IPS-NIHi11 (cell line): ENCODE data around the gene CNDP2.
A peak's percentile ranks its signal among the peaks of the same experiment; 100 is the strongest.
"Not testable (repeated sequence)": the region's sequence is repeated elsewhere in the genome, so short reads cannot be mapped to it uniquely, and the experiment has no call there.

Source experiments
- DNase-seq: peaks from one replicate; pipeline ENCODE4 v3.0.0; 2012; ENCODE audit warnings: mixed read lengths, low spot score

CNDP2 gene

GRCh38 chr18:74500774-74501173, 4.6 kb downstream of the CNDP2 start:
- DNase-seq, result not testable (repeated sequence)

GRCh38 chr18:74501386-74501785, 5.2 kb downstream of the CNDP2 start:
- no peak for DNase-seq

- DNase-seq, result no peak
These were observed 7.0 kb downstream of the CNDP2 start for GRCh38 chr18:74503137-74503536.

- no peak for DNase-seq
These were observed 9.6 kb downstream of the CNDP2 start for GRCh38 chr18:74505776-74506175.

- DNase-seq, result peak; percentile 55
These were observed 10.4 kb downstream of the CNDP2 start for GRCh38 chr18:74506448-74507084.

DNA sequence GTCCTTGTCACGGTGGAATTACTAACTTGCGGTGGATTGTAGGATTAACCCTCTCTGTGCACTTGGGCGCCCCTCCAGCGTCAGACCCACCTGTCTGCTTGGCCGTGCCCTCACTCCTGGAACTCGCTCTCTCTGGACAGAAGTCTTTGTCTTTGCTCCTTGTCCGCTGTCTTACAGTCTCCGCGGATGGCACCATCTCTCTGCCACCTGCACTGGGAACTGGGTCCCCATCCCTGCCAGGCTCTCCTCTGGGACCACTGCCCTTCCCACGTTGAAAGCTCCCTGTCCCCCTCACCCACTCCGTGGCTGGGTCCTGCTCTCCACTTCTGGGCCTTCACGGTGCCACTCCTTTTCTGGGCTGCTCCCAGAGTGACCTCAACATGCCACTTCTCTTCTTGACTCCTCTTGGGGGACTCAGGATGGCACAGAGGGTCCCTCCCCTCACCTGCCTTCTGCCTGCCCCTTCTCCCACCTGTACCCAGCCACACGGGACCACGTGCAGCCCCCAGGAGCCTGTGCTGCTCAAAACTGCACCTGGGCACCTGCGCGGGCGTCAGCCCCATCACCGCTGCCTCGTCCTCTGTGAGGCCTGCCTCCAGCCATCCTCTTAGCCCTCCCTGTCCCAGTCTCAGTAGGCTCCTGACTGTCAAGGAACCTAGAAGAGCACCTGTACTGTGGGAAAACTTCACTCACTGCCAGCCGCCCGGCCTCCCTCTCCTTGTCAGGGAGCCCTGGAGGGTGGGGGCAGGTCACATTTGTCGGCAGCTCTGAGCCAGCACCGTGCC, 11.1 kb downstream of the CNDP2 start:
- DNase-seq, result no peak

- DNase-seq, result no peak
These were observed 11.8 kb downstream of the CNDP2 start for GRCh38 chr18:74507927-74508326.

DNA sequence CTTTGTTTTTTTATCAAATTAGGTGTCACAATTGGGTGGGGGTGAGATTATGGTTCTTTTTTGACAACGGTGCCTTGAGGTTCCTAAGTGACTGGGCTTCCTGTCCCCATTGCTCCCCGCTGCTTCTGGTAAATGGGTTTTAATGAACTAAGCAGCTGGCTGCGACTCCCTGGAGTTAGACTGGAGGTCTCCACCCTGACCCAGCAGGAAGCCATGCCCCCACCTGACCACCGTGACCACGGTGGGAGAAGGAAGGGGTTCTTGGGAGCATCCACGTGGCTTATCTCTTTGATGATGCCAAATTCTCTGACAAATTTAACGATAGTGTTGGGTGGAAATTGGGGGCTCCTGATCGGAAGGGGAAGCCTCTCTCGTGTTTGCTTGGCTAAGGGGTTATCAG, 12.2 kb downstream of the CNDP2 start:
- DNase-seq, result no peak

DNA sequence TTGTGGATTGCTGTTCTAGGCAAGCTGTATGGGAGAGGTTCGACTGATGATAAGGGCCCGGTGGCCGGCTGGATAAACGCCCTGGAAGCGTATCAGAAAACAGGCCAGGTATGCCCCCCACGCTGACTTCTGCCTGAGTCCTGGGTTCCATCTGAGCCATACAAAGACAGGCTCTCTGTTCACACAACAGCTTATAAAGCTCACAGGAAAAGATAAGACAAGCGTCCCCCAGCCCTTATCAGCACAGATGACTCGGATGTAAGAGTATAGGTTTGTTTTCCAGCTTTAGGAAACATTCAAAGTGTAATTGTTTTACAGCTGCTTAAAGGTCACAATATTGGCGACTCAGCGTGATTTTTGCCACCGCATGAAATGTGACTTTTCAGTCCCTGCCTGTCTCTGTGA, 12.7 kb downstream of the CNDP2 start:
- DNase-seq, result no peak

- DNase-seq, result no peak
These were observed 13.9 kb downstream of the CNDP2 start for GRCh38 chr18:74509856-74510769.

- no peak for DNase-seq
These were observed 14.6 kb downstream of the CNDP2 start for GRCh38 chr18:74510770-74511095.

GRCh38 chr18:74511823-74512222, 15.7 kb downstream of the CNDP2 start:
- DNase-seq, result no peak

GRCh38 chr18:74512321-74513053, 16.3 kb downstream of the CNDP2 start:
- no peak for DNase-seq

DNA sequence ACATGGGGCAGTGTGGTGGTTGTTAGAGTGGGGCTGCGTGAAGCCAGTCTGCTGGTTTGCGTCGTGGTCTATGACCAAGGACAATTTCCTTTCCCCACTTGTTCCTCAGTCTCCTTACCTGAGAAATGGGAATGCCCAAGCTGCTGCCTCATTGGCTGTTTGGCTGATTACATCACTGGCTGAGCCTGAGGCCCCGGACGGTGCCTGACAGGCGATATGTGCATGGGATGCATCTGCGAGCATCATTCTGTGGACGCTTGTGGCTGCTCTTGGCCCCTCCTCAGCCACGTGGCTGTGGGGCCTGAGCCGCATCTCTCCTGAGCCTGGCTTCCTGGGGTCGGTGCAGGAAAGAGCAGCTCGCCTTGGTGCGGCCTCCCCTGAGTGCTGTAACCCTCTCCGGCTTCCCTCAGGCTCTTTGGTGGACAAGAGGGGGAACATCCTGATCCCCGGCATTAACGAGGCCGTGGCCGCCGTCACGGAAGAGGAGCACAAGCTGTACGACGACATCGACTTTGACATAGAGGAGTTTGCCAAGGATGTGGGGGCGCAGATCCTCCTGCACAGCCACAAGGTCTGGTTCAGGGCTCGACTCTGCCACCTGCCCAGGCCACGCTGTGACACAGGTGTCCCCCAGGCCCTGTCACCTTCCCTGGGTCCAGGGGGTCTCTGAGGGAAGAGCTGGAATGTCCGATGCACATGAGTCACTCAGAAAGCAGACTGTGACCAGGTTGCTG, 17.2 kb downstream of the CNDP2 start:
- no peak for DNase-seq

- DNase-seq, result no peak
These were observed 17.7 kb downstream of the CNDP2 start for GRCh38 chr18:74513883-74514205.

- no peak for DNase-seq
These were observed 18.8 kb downstream of the CNDP2 start for GRCh38 chr18:74514860-74515495.

- DNase-seq, result no peak
These were observed 19.6 kb downstream of the CNDP2 start for GRCh38 chr18:74515620-74516231.

GRCh38 chr18:74516271-74517235, 20.4 kb downstream of the CNDP2 start:
- DNase-seq, result no peak

DNA sequence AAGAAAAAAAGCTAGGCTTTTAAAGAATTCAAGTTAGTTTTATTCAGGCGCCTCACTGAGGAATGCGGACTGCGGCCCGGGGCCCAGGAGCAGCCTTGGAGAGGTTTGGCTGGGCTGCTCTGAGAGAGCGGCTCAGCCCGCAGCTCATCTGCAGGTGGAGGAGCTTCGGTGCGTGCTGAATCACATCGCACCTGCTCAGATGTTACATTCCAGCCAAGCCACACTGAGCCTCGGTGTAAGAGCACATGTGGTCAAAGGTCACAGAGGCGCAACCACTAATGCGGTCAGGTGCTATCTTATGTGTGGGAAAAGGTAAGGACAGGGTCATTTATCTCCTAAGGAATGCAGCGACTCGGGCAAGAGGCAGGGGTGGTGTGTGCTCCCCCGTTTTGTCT, 21.1 kb downstream of the CNDP2 start:
- DNase-seq, result no peak
